ENCODE data around the gene P2RY6.

DNA sequence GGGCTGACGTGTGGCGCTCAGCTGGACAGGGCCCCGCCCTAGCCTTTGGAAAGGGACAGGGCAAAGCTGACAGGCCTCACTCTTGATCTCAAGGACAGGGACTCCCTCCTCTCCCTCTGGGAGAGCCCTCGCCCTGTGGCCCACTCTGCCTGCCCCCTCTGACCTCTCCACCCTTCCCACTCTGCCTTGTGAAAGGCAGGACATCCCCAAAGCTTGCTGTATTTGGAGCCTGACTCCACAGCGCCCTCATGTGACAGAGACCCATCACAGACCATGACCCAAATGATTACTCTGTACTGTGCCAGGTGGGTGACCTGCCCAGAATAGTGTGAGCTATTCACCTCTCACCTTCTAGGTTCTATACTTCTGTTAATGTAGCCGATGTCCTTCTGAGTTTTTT is 35.3 kb upstream of the P2RY6 start:
- TF ChIP-seq, protein P1, sequence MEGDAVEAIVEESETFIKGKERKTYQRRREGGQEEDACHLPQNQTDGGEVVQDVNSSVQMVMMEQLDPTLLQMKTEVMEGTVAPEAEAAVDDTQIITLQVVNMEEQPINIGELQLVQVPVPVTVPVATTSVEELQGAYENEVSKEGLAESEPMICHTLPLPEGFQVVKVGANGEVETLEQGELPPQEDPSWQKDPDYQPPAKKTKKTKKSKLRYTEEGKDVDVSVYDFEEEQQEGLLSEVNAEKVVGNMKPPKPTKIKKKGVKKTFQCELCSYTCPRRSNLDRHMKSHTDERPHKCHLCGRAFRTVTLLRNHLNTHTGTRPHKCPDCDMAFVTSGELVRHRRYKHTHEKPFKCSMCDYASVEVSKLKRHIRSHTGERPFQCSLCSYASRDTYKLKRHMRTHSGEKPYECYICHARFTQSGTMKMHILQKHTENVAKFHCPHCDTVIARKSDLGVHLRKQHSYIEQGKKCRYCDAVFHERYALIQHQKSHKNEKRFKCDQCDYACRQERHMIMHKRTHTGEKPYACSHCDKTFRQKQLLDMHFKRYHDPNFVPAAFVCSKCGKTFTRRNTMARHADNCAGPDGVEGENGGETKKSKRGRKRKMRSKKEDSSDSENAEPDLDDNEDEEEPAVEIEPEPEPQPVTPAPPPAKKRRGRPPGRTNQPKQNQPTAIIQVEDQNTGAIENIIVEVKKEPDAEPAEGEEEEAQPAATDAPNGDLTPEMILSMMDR (IDR thresholded peaks at IDR 0.05): peak; percentile 80
- no peak for TF ChIP-seq ZFX (IDR thresholded peaks at IDR 0.05; ENCODE audit: borderline replicate concordance)
